HepG2 (cell line): ENCODE measurements around the gene JUND. TPM values are rescaled to one million over a fixed set of nuclear protein-coding genes. Genes with fewer than 3 reads are reported as not detected.

Source experiments
- ARHGAP35 ChIP-seq: sonication (generic); formaldehyde crosslinking; IDR thresholded peaks from 2 replicates; pipeline ENCODE4 v1.9.0; 2022; ENCODE audit warnings: mild to moderate bottlenecking, inconsistent platforms, moderate library complexity, missing genetic modification reagents, borderline replicate concordance
- FOXM1 ChIP-seq: sonication (generic); formaldehyde crosslinking; IDR thresholded peaks from 2 replicates; pipeline ENCODE4 v1.5.0; 2020; ENCODE audit warnings: missing genetic modification reagents
- HHEX ChIP-seq: IDR thresholded peaks from 2 replicates; pipeline ENCODE4 v1.6.1; 2016; ENCODE audit warnings: control low read depth
- MLX ChIP-seq: IDR thresholded peaks from 2 replicates; pipeline ENCODE4 v1.6.1; 2016
- PATZ1 ChIP-seq: sonication (generic); formaldehyde crosslinking; IDR thresholded peaks from 2 replicates; pipeline ENCODE4 v1.4.0; 2020; ENCODE audit warnings: missing genetic modification reagents
- RXRB ChIP-seq: IDR thresholded peaks from 2 replicates; pipeline ENCODE4 v1.6.1; 2016; ENCODE audit warnings: borderline replicate concordance, missing genetic modification reagents, missing compliant biosample characterization
- SAP130 ChIP-seq: IDR thresholded peaks from 2 replicates; pipeline ENCODE4 v1.6.1; 2016; ENCODE audit warnings: low read depth
- SNAPC5 ChIP-seq: sonication (generic); formaldehyde crosslinking; IDR thresholded peaks from 2 replicates; pipeline ENCODE4 v1.8.1; 2023; ENCODE audit warnings: mild to moderate bottlenecking, missing genetic modification reagents, borderline replicate concordance
- SRSF1 ChIP-seq: fragments of 200-400 bp; formaldehyde crosslinking; optimal IDR thresholded peaks from 2 replicates; pipeline ENCODE3; 2017; ENCODE audit warnings: mild to moderate bottlenecking, low read depth, low read length, moderate library complexity
- TBX2 ChIP-seq: sonication (generic); formaldehyde crosslinking; IDR thresholded peaks from 2 replicates; pipeline ENCODE4 v1.5.0; 2020; ENCODE audit warnings: missing genetic modification reagents, mild to moderate bottlenecking, borderline replicate concordance
- TEAD3 ChIP-seq: optimal IDR thresholded peaks from 2 replicates; pipeline ENCODE3; 2016; ENCODE audit warnings: borderline replicate concordance
- U2AF1 ChIP-seq: fragments of 200-400 bp; formaldehyde crosslinking; optimal IDR thresholded peaks from 2 replicates; pipeline ENCODE3; 2017; ENCODE audit warnings: mild to moderate bottlenecking, low read depth, low read length
- ZBTB1 ChIP-seq: sonication (generic); formaldehyde crosslinking; IDR thresholded peaks from 2 replicates; pipeline ENCODE4 v1.4.0; 2020; ENCODE audit warnings: missing genetic modification reagents, borderline replicate concordance
- ZFP90 ChIP-seq: sonication (generic); formaldehyde crosslinking; IDR thresholded peaks from 2 replicates; pipeline ENCODE4 v1.8.0; 2022; ENCODE audit warnings: missing genetic modification reagents, mild to moderate bottlenecking, inconsistent platforms, borderline replicate concordance
- ZFY ChIP-seq: sonication (generic); formaldehyde crosslinking; IDR thresholded peaks from 2 replicates; pipeline ENCODE4 v1.4.0; 2020; ENCODE audit warnings: missing genetic modification reagents
- ZNF33A ChIP-seq: sonication (generic); formaldehyde crosslinking; IDR thresholded peaks from 2 replicates; pipeline ENCODE4 v1.5.1; 2020; ENCODE audit warnings: missing genetic modification reagents, mild to moderate bottlenecking, moderate library complexity, borderline replicate concordance
- ZNF354B ChIP-seq: sonication (generic); formaldehyde crosslinking; IDR thresholded peaks from 2 replicates; pipeline ENCODE4 v1.8.0; 2022; ENCODE audit warnings: mild to moderate bottlenecking, missing genetic modification reagents
- ZNF570 ChIP-seq: sonication (generic); formaldehyde crosslinking; IDR thresholded peaks from 2 replicates; pipeline ENCODE4 v1.4.0; 2020; ENCODE audit warnings: mild to moderate bottlenecking, missing genetic modification reagents, borderline replicate concordance
- ZNF776 ChIP-seq: sonication (generic); formaldehyde crosslinking; IDR thresholded peaks from 2 replicates; pipeline ENCODE4 v1.4.0; 2020; ENCODE audit warnings: mild to moderate bottlenecking, missing genetic modification reagents
- ZNF777 ChIP-seq: sonication (generic); formaldehyde crosslinking; IDR thresholded peaks from 2 replicates; pipeline ENCODE4 v1.4.0; 2020; ENCODE audit warnings: missing genetic modification reagents
- ZNF841 ChIP-seq: sonication (generic); formaldehyde crosslinking; IDR thresholded peaks from 2 replicates; pipeline ENCODE4 v1.8.1; 2023; ENCODE audit warnings: missing genetic modification reagents, borderline replicate concordance
- polyA plus RNA-seq, 8 experiments: library from polyadenylated mRNA; depleted of rRNA in 3 of 8; stranded (reverse) in 7 of 8; unstranded in 1 of 8; fragments of >200 nt; fragmentation: Illumina TruSeq in 4 of 8; extraction: Trizol in 4 of 8; gene quantifications; 2 replicates each; pipeline versions ENCODE4 v1.2.1 to v1.2.3, GENCODE V29; 2011 to 2016; ENCODE audit warnings: low read depth in 4 of 8, missing spikeins in 1 of 8, mixed read lengths in 1 of 8; ENCODE audit not compliant: insufficient read depth in 1 of 8
- total RNA-seq, 5 experiments: library from RNA; depleted of rRNA; stranded (reverse); fragments of >200 nt; fragmentation: Illumina TruSeq; extraction: Trizol; gene quantifications; 2 replicates each; pipeline ENCODE4 v1.2.3, GENCODE V29; 2016; ENCODE audit warnings: low read depth in 1 of 5
- TF ChIP-seq, protein P1 (sequence below): IDR thresholded peaks from 2 replicates; pipeline ENCODE4 v1.6.1; 2016; ENCODE audit warnings: missing compliant biosample characterization, missing genetic modification reagents, borderline replicate concordance
- TF ChIP-seq, protein P2 (sequence below): sonication (generic); formaldehyde crosslinking; IDR thresholded peaks from 2 replicates; pipeline ENCODE4 v1.5.0; 2020; ENCODE audit warnings: missing genetic modification reagents
- TF ChIP-seq, protein P3 (sequence below): sonication (generic); formaldehyde crosslinking; IDR thresholded peaks from 2 replicates; pipeline ENCODE4 v1.4.0; 2020; ENCODE audit warnings: missing genetic modification reagents
- TF ChIP-seq, protein P4 (sequence below): IDR thresholded peaks from 2 replicates; pipeline ENCODE4 v1.6.1; 2016; ENCODE audit warnings: mild to moderate bottlenecking, missing biosample characterization, missing genetic modification reagents

Gene JUND
- total and polyA plus RNA-seq, 2 of the 13 experiments (the other 11 are each of a cell fraction or from before 2014, with no cell fraction given), result 41.2 to 59.8 TPM

DNA sequence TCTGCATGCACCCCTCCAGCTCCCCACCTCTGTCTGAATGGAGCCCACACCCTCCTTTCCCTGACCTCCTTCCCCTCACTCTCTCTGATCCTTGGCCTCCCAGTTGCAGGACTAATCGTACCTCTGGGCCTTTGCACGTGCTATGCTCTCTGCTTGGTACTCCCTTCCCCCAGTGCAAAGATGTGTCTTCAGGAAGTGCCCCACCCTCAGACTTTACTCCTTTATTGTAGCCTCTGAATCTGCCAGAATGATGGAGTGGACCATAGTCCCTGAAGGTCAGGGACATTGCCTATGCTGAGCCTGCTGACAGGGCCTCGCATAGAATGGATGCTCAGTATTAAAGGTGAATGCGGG lies 1.3 kb upstream of the JUND start (continued):
- TF ChIP-seq, protein P1, sequence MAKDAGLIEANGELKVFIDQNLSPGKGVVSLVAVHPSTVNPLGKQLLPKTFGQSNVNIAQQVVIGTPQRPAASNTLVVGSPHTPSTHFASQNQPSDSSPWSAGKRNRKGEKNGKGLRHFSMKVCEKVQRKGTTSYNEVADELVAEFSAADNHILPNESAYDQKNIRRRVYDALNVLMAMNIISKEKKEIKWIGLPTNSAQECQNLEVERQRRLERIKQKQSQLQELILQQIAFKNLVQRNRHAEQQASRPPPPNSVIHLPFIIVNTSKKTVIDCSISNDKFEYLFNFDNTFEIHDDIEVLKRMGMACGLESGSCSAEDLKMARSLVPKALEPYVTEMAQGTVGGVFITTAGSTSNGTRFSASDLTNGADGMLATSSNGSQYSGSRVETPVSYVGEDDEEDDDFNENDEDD (CRISPR knock-in tag), result peak; percentile 53; the same call in 1 of the 2 replicates
- peak; percentile 38 for TF ChIP-seq TEAD3 (CRISPR knock-in tag)
- TF ChIP-seq HHEX, result no peak
- no peak for TF ChIP-seq ZNF841 (CRISPR knock-in tag)
- no peak for TF ChIP-seq ZNF33A
- 0 out of 2 replicates have a peak, but pooled peaks have one; percentile 37 for TF ChIP-seq ARHGAP35 (CRISPR knock-in tag)
- TF ChIP-seq ZNF776 (CRISPR knock-in tag), result 0 out of 2 replicates have a peak, but pooled peaks have one; percentile 4
- peak; percentile 60 for TF ChIP-seq PATZ1 (CRISPR knock-in tag)
- no peak for TF ChIP-seq FOXM1
- TF ChIP-seq SAP130, result peak; percentile 62
- TF ChIP-seq, protein P2, sequence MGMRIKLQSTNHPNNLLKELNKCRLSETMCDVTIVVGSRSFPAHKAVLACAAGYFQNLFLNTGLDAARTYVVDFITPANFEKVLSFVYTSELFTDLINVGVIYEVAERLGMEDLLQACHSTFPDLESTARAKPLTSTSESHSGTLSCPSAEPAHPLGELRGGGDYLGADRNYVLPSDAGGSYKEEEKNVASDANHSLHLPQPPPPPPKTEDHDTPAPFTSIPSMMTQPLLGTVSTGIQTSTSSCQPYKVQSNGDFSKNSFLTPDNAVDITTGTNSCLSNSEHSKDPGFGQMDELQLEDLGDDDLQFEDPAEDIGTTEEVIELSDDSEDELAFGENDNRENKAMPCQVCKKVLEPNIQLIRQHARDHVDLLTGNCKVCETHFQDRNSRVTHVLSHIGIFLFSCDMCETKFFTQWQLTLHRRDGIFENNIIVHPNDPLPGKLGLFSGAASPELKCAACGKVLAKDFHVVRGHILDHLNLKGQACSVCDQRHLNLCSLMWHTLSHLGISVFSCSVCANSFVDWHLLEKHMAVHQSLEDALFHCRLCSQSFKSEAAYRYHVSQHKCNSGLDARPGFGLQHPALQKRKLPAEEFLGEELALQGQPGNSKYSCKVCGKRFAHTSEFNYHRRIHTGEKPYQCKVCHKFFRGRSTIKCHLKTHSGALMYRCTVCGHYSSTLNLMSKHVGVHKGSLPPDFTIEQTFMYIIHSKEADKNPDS (CRISPR knock-in tag), result 0 out of 2 replicates have a peak, but pooled peaks have one; percentile 5
- TF ChIP-seq MLX, result 0 out of 2 replicates have a peak, but pooled peaks have one; percentile 34
- no peak for TF ChIP-seq ZNF570 (CRISPR knock-in tag)
- TF ChIP-seq, protein P3, sequence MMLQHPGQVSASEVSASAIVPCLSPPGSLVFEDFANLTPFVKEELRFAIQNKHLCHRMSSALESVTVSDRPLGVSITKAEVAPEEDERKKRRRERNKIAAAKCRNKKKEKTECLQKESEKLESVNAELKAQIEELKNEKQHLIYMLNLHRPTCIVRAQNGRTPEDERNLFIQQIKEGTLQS (CRISPR knock-in tag), result 0 out of 2 replicates have a peak, but pooled peaks have one; percentile 33
- TF ChIP-seq ZNF777 (CRISPR knock-in tag), result no peak
- TF ChIP-seq SRSF1, result no peak
- no peak for TF ChIP-seq ZFY (CRISPR knock-in tag)
- peak; percentile 46; the same call in 1 of the 2 replicates for TF ChIP-seq TBX2 (CRISPR knock-in tag)
- TF ChIP-seq U2AF1, result no peak
- no peak for TF ChIP-seq ZBTB1
- no peak for TF ChIP-seq SNAPC5 (CRISPR knock-in tag)
- TF ChIP-seq ZNF354B, result no peak
- peak; percentile 54; the same call in 1 of the 2 replicates for TF ChIP-seq RXRB
- no peak for TF ChIP-seq ZFP90 (CRISPR knock-in tag)
- TF ChIP-seq, protein P4, sequence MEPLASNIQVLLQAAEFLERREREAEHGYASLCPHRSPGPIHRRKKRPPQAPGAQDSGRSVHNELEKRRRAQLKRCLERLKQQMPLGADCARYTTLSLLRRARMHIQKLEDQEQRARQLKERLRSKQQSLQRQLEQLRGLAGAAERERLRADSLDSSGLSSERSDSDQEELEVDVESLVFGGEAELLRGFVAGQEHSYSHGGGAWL, result no peak
